MV-4-11 (cell line): ENCODE measurements around the gene DENND4C.
"Not testable (repeated sequence)": the region's sequence is repeated elsewhere in the genome, so short reads cannot be mapped to it uniquely, and the experiment has no call there.

ENCODE experiments used
- DNase-seq: peaks from one replicate; lab custom pipeline; 2025; lab: John Stamatoyannopoulos, UW

DENND4C gene

DNA sequence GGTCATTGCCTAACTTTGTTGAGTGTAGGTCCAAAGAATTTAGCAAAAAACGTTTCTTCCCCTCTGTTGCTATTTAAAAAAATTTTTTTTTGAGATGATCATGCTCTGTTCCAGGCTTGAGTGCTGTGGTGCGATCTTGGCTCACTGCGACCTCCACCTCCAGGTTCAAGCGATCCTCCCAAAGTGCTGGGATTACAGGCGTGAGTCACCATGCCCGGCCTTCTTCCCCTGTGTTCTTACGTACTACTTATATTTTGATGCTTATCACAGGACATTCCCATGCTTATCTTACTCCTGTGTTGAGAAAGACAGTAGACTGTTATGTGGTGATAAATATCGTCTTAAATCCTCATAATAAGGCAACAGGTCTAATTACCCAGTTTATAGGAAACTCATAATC, 180.8 kb downstream of the DENND4C start:
- DNase-seq, result no peak

DNA sequence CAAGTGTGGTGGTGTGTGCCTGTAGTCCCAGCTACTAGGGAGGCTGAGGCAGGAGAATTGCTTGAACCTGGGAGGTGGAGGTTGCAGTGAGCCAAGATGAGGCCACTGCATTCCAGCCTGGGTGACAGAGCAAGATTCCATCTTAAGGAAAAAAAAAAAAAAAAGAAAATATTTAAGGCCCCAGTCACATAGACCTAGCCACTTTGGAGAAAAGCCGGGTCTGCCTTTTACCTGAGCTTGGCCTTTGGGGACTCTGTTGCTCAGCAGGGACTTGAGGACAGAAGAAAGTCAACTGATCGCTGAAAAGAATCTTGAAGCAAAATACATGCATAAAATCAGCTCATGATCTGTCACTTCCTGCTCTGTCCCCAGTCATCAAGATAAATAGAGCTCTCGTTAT, 183.0 kb downstream of the DENND4C start:
- not testable (repeated sequence) for DNase-seq

DNA sequence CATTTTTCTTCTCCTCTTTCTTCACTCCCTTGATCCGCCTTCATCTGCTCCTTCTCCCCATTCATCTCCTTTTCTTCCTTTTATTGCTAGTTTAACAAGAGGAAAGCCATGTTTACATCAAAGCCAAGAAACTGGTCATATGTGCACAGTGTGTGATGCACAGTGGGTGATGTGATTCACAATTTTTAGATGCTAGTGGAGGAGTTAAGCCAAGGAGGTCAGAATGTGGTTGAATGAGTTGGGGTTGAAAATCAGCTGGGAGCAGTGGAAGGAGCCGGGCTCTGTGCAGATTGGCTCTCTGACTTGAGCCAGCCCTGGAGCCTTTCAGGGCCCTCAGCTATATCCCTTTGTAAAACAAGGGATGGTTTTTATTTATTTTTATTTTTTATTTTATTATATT, 185.7 kb downstream of the DENND4C start:
- DNase-seq, result no peak

DNA sequence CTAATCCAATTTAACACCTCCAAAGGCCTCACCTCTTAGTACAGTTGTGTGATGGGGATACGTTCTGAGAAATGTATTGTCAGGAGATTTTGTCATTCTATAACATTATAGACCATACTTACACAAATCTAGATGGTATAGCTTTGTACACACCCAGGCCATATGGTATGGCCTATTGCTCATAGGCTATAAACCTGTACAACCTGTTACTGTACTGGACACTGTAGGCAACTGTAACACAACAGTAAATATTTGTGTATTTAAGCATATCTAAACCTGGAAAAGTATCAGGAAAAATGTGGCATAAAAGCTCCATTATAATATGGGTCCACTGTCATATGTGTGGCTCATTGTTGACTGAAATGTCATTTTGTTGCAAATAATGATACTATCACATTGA, 190.4 kb downstream of the DENND4C start:
- no peak for DNase-seq
